Stimulated activated naive CD8-positive, alpha-beta T cell treated with anti-CD3 and anti-CD28 coated beads, Interleukin-15, amount 100 ng/mL, for 72 hours (primary cell): ENCODE measurements around the gene OLFML2B.
"Not testable (repeated sequence)": the region's sequence is repeated elsewhere in the genome, so short reads cannot be mapped to it uniquely, and the experiment has no call there.

Experiments
- ATAC-seq: fragments of 150-1000 bp; cut with Tn5 transposase; 2 replicates; pipeline ENCODE4 v1.10.0; 2021; ENCODE audit warnings: mild to moderate bottlenecking, moderate library complexity
- DNase-seq, 2 donors: peaks; one replicate each; pipeline ENCODE4 v3.0.0; 2021 to 2022
- H3K27ac Mint-ChIP-seq, 2 donors: one replicate each; pipeline ENCODE4 v1.8.0; 2022; ENCODE audit warnings: mild to moderate bottlenecking in 2 of 2, mixed read lengths in 2 of 2, moderate library complexity in 2 of 2
- H3K27me3 Mint-ChIP-seq: one replicate; pipeline ENCODE4 v1.8.0; 2022; ENCODE audit warnings: mixed read lengths
- H3K4me1 Mint-ChIP-seq: one replicate; pipeline ENCODE4 v1.8.0; 2022; ENCODE audit warnings: mild to moderate bottlenecking, mixed read lengths
- H3K4me3 Mint-ChIP-seq, 2 donors: one replicate each; pipeline ENCODE4 v1.8.0; 2022; ENCODE audit warnings: mild to moderate bottlenecking in 2 of 2, mixed read lengths in 2 of 2, moderate library complexity in 1 of 2
- H3K9me3 Mint-ChIP-seq, 2 donors: one replicate each; pipeline ENCODE4 v1.8.0; 2022; ENCODE audit warnings: mixed read lengths in 2 of 2

Gene OLFML2B

GRCh38 chr1:162023547-162024501, at the start of gene OLFML2B:
OLFML2B (minus strand) TSS chr1:162023869; CDS start chr1:162023430, 439 bp downstream.
- Mint-ChIP-seq H3K27me3 (peaks cover 52% of the 10 kb centered on the region), H3K9me3 (no peaks in the 10 kb centered on the region), H3K4me1 (peaks cover 17% of the 10 kb centered on the region), H3K27ac (peak within 1 kb of the TSS; percentile 24 to 76), H3K4me3 (peak within 1 kb of the TSS; percentile 91 to 92)
- DNase-seq (peak; percentile 44 to 55), ATAC-seq (peak; percentile 89)

GRCh38 chr1:162072740-162073139, 49.1 kb upstream of the OLFML2B start:
- peaks cover 82% of the 10 kb centered on the region for H3K27me3 Mint-ChIP-seq
- H3K9me3 Mint-ChIP-seq = no peaks in the 10 kb centered on the region
- no peak overlapping the region for H3K4me3 Mint-ChIP-seq
- H3K4me1 Mint-ChIP-seq = peaks cover 17% of the 10 kb centered on the region
- H3K27ac Mint-ChIP-seq = no peak overlapping the region
- ATAC-seq (no peak), DNase-seq (no peak)

- DNase-seq (no peak), ATAC-seq (no peak)
- H3K27me3 Mint-ChIP-seq = peaks cover 74% of the 10 kb centered on the region
- no peak overlapping the region for H3K27ac Mint-ChIP-seq
- H3K4me1 Mint-ChIP-seq = peaks cover 17% of the 10 kb centered on the region
- H3K9me3 Mint-ChIP-seq = no peaks in the 10 kb centered on the region
- peak overlapping the region in 1 of 2 donors; percentile 87 for H3K4me3 Mint-ChIP-seq
These were observed 47.2 kb upstream of the OLFML2B start for GRCh38 chr1:162070825-162071224.

DNA sequence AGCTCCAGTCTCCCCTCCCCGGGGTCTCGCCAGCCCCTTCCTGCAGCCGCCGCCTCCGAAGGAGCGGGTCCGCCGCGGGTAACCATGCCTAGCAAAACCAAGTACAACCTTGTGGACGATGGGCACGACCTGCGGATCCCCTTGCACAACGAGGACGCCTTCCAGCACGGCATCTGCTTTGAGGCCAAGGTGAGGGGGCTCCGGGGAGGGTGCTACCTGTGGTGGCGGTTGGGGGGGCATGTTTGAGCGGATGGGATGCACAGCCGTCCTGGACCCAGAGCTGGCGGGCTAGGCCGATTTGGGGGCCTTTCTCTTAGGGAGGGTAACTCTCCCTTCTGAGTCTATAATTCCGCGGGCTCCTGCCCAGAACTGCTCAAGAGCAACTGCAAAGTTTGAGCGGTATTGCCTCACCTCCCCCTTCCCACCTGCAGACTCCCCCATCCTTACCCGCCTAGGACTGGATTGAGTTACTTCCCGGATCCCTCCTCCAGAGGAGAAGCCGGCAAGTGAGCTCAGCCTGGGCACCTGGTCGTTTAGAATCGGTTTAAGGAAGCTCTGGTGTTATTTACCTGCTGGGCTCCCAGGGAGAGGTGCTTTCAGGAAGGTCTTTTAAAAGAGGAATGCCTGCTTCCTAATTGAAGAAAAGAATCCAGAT, 46.6 kb upstream of the OLFML2B start:
- H3K4me1 Mint-ChIP-seq = peaks cover 17% of the 10 kb centered on the region
- DNase-seq = peak; percentile 15 to 19
- H3K4me3 Mint-ChIP-seq = peak overlapping the region; percentile 87 to 92
- no peaks in the 10 kb centered on the region for H3K9me3 Mint-ChIP-seq
- H3K27ac Mint-ChIP-seq = peak overlapping the region in 1 of 2 donors; percentile 63
- peak; percentile 32 for ATAC-seq
- H3K27me3 Mint-ChIP-seq = peaks cover 73% of the 10 kb centered on the region

GRCh38 chr1:162069334-162070093, 45.8 kb upstream of the OLFML2B start, which contains the start of gene NOS1AP:
NOS1AP (plus strand) TSS chr1:162069691; CDS start chr1:162070178, 487 bp downstream.
- Mint-ChIP-seq H3K9me3 (no peaks in the 10 kb centered on the region), H3K4me3 (peak within 1 kb of the TSS; percentile 87 to 92), H3K4me1 (peaks cover 17% of the 10 kb centered on the region), H3K27me3 (peaks cover 73% of the 10 kb centered on the region), H3K27ac (peak within 1 kb of the TSS; percentile 63 to 65)
- peak; percentile 98 for ATAC-seq
- peak; percentile 77 to 81 for DNase-seq

DNA sequence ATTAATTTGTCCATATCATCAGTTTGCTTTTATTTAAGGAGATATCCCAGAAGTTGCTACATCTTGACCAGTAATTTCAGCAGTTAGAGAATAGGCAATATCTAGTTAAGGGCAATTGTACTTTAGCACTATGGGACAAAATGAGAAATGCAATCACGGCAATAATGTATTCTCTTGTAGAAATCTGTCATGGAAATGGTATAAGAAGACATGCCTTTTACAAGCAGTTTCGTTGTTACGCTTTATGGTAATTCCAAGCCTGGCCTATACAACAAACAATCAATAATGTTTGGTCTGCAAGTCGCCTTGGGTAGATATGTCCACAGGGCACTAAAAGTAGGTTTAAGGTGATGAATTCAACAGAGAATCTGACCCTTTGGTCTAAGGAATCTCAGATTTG, 44.6 kb upstream of the OLFML2B start:
- Mint-ChIP-seq H3K9me3 (no peaks in the 10 kb centered on the region), H3K27me3 (peaks cover 77% of the 10 kb centered on the region), H3K27ac (no peak overlapping the region), H3K4me3 (no peak overlapping the region), H3K4me1 (peaks cover 17% of the 10 kb centered on the region)
- no peak for ATAC-seq
- DNase-seq = no peak

GRCh38 chr1:162067466-162067865, 43.8 kb upstream of the OLFML2B start:
- no peak for DNase-seq
- Mint-ChIP-seq H3K4me3 (no peak overlapping the region), H3K27me3 (peaks cover 79% of the 10 kb centered on the region), H3K4me1 (peaks cover 17% of the 10 kb centered on the region), H3K9me3 (no peaks in the 10 kb centered on the region), H3K27ac (no peak overlapping the region)
- no peak for ATAC-seq

DNA sequence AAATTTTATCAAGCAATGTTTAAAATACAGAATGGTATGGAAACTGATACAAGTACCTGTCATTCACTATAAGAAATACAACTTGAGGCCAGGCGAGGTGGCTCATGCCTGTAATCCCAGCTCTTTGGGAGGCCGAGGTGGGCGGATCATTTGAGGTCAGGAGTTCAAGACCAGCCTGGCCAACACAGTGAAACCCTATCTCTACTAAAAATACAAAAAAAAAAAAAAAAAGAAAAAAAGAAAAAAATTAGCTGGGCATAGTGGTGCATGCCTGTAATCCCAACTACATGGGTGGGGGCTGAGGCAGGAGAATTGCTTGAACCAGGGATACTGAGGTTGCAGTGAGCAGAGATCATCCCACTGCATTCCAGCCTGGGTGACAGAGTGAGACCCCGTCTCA, 43.2 kb upstream of the OLFML2B start:
- ATAC-seq, H3K27ac Mint-ChIP-seq, H3K9me3 Mint-ChIP-seq, H3K4me3 Mint-ChIP-seq, DNase-seq: not testable (repeated sequence)
- H3K4me1 Mint-ChIP-seq = peaks cover 17% of the 10 kb centered on the region
- peaks cover 79% of the 10 kb centered on the region for H3K27me3 Mint-ChIP-seq

- Mint-ChIP-seq H3K27ac (no peak overlapping the region), H3K4me1 (peaks cover 11% of the 10 kb centered on the region), H3K27me3 (peaks cover 65% of the 10 kb centered on the region), H3K4me3 (no peak overlapping the region), H3K9me3 (no peaks in the 10 kb centered on the region)
- DNase-seq (no peak), ATAC-seq (no peak)
These were observed 41.3 kb upstream of the OLFML2B start for GRCh38 chr1:162065016-162065415.

DNA sequence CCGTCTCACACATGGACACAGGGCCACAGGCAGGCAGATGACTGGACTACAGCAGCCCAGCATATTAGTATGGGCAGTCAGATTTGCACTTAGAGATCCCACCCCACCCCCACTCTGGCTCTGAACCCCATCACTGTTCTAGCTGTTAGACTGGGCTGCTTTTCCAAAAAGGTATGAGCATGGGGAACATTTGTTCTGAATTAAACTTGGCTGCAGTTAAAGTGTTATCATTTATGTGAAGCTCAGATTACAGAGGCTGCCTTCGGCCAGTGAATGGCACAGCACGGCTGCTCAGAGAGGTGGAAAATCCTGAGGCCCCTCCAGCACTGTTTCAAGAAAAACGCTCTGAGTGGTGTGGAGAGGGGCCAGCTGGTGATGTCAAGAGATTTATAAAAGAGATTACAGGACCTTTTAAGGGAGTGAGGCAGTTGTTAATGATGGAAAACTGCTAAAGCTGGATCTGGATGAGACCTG, 38.9 kb upstream of the OLFML2B start:
- H3K9me3 Mint-ChIP-seq = no peaks in the 10 kb centered on the region
- DNase-seq (no peak), ATAC-seq (no peak)
- no peaks in the 10 kb centered on the region for H3K4me1 Mint-ChIP-seq
- no peak overlapping the region for H3K27ac Mint-ChIP-seq
- H3K27me3 Mint-ChIP-seq = peaks cover 44% of the 10 kb centered on the region
- no peak overlapping the region for H3K4me3 Mint-ChIP-seq

DNA sequence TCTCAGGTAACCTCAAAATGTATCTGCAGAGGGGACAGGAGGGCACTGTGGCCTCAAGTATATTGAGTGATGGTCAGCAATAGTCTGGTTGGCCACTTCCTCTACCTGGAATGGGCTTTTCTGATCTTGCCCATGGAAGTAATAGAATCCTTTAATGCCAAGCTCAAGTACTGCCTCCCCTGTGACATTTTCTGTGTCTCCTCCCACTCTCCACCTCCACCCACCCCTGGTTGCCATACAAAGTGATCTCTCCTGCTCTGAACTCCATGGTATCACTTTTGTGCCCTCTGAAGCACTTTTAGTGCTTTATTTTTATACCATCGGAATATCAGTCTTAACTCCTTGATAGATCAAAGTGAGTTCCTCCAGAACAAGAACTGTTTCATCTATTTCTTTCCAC, 36.6 kb upstream of the OLFML2B start:
- Mint-ChIP-seq H3K4me3 (no peak overlapping the region), H3K9me3 (no peaks in the 10 kb centered on the region), H3K4me1 (no peaks in the 10 kb centered on the region), H3K27me3 (peaks cover 38% of the 10 kb centered on the region), H3K27ac (peak overlapping the region in 1 of 2 donors; percentile 59)
- no peak for ATAC-seq
- DNase-seq = no peak

DNA sequence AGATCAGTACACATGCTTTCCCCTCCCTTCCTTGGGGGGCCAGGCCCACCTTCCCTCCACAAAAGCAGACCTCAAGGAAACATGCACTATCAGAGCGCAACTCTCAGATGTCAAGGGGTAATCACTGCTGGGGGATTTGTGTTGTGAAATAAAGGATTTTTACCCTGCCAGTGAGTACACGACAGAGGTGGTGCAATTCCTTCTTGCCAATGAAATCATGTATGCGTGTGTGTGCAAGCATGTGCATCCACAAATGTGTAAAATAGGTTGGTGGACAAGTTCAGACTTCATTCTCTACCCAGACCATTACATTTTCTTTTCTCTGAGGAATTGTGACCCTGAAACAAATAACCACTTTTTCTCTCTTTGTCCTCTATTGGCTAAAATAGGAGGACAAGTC, 36.1 kb upstream of the OLFML2B start:
- ATAC-seq = no peak
- Mint-ChIP-seq H3K27me3 (peaks cover 32% of the 10 kb centered on the region), H3K27ac (peak overlapping the region in 1 of 2 donors; percentile 59)

DNA sequence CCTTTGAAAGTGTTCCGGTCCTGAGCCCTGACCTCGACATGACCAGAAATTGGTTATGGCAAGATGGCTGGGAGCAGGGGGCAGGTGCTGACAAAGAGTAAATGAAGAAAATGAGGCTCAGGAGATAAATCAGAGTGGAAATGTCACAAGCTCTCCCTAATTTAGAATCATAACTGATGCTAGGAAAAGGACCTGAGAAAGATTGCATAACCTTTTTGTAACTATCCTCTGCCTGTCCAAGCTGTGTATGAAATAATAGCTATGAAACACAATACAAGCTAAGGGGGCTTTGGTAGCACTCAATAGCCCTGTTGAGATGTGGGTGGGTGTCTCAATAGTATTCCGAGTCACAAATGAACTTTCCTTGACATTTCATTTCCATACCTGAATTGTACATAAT, 32.9 kb upstream of the OLFML2B start:
- ATAC-seq = no peak
- Mint-ChIP-seq H3K4me3 (no peak overlapping the region), H3K27me3 (peaks cover 9% of the 10 kb centered on the region), H3K27ac (no peak overlapping the region), H3K9me3 (no peaks in the 10 kb centered on the region), H3K4me1 (no peaks in the 10 kb centered on the region)
- DNase-seq = no peak

More for the DNA sequence above, 36.1 kb upstream of the OLFML2B start:
- H3K4me3 Mint-ChIP-seq = no peak overlapping the region
- no peaks in the 10 kb centered on the region for H3K9me3 Mint-ChIP-seq
- no peak for DNase-seq
- H3K4me1 Mint-ChIP-seq = no peaks in the 10 kb centered on the region

DNA sequence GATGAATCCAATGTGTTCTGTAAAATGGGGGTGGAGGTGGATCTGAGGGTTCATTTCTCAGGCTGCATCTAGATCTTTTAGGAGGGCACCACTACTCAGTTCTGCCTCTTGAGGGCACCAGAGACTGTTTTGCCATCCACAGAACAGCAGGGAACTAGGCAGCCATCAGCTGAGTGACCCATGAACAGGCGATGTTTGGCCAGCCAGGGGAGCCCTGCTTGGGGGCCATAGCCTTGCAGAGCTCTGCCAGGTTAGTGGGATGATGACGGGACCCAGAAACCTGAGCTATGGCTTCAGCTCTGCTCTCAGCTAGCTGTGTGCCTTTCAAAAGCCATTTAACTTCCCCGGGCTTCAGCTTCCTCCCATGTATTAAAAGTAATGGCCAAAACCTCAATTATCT, 32.4 kb upstream of the OLFML2B start:
- H3K4me3 Mint-ChIP-seq = no peak overlapping the region
- H3K27me3 Mint-ChIP-seq = peaks cover 7% of the 10 kb centered on the region
- H3K27ac Mint-ChIP-seq = no peak overlapping the region
- peak; percentile 38 to 45 for DNase-seq
- peak; percentile 90 for ATAC-seq
- H3K4me1 Mint-ChIP-seq = no peaks in the 10 kb centered on the region
- H3K9me3 Mint-ChIP-seq = no peaks in the 10 kb centered on the region

DNA sequence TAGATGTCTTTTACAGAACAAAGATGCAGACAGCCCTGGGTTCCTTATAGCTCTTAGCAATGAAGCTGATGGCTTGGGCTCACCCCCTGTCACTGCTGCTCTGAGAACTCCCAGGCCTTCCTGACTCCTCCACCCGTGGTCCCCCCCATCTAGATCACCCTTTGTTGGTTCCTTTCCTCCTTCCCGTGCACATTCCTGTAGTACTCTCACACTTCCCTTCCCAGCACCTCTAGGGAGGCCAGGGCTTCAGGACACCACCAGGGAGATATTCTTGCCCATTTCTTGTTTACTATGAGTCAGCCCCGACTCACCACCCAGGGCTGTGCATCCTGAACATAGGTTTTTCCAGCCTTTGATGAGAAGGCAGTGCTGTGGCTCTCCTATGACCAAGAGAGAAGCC, 31.4 kb upstream of the OLFML2B start:
- H3K9me3 Mint-ChIP-seq = no peaks in the 10 kb centered on the region
- no peak overlapping the region for H3K27ac Mint-ChIP-seq
- no peak overlapping the region for H3K4me3 Mint-ChIP-seq
- H3K27me3 Mint-ChIP-seq = peaks cover 9% of the 10 kb centered on the region
- no peaks in the 10 kb centered on the region for H3K4me1 Mint-ChIP-seq
- no peak for ATAC-seq
- DNase-seq = no peak
